Measurements from ENCODE around the gene ARMH3.
A peak's percentile ranks its signal among the peaks of the same experiment; 100 is the strongest.
"Not testable (repeated sequence)": the region's sequence is repeated elsewhere in the genome, so short reads cannot be mapped to it uniquely, and the experiment has no call there.

Gene ARMH3

DNA sequence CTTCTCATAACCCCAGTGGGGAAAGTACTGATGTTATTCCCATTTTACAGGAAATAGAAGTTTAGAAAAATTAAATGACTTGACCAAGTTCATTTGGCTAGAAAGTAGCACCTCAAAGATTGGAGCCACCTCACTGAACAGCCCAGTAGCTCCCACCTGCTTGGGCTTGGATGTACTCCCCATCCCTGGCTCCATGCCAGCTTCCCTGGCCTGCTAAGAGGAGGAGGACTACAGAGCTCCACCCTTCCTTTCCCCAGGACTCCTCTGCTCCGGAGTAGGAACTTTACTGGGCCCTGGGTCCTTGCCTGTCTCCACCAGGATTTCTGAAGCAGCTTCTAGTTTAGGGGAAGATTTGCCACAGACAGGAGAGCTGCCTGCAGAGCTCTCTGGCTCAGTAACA, 12.2 kb upstream of the ARMH3 start:
- H3K4me1 ChIP-seq (ENCODE audit: control insufficient read depth, insufficient read depth, low read length, poor library complexity, severe bottlenecking): peaks cover 9% of the 10 kb centered on the region
- no peak overlapping the region for H3K27ac ChIP-seq (ENCODE audit: low read depth, low read length, severe bottlenecking)
- H3K4me3 ChIP-seq (ENCODE audit: extremely low read depth, insufficient read depth, low read length, poor library complexity, severe bottlenecking): no peak overlapping the region
- H3K9me3 ChIP-seq (ENCODE audit: control insufficient read depth, low read length): no peaks in the 10 kb centered on the region
- H3K36me3 ChIP-seq (ENCODE audit: control insufficient read depth, insufficient read depth, low read length): peaks cover 33% of the 10 kb centered on the region
- WGBS, 2 experiments (ENCODE audit: insufficient coverage in 2 of 2): 100% methylated on average over 1 of the region's 1 CpG; no CpG with 5 or more reads in 1 of the 2 experiments

DNA sequence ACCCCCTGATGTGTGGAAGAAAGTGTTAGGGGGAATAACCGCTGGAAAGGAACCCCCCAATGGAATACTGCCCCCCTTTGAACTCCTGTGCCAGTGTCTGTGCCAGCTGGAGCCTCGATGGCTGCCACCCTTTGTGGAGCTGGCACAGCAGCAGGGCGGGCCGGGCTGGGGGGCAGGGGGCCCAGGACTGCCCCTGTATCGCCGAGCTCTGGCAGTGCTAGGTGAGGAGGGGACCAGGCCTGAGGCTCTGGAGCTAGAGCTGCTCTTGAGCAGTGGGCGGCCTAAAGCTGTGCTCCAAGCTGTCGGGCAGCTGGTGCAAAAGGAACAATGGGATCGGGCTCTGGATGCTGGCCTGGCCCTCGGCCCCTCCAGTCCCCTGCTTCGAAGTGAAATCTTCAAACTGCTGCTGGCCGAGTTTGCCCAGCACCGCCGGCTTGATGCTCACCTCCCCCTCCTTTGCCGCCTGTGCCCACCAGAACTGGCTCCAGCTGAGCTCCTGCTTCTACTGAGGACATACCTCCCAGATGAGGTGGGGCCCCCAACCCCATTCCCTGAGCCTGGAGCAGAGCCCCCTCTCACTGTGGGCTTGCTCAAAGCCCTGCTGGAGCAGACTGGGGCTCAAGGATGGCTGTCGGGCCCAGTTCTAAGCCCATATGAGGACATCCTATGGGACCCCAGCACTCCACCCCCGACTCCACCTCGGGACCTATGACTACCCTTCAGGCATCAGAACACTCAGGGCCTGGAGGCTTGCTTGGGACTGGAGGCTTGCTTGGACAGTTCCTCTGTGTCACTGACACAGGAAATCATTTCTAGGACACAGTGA, 11.3 kb upstream of the ARMH3 start:
- no peak overlapping the region for H3K4me3 ChIP-seq (ENCODE audit: extremely low read depth, insufficient read depth, low read length, poor library complexity, severe bottlenecking)
- H3K27ac ChIP-seq (ENCODE audit: low read depth, low read length, severe bottlenecking): no peak overlapping the region
- peaks cover 33% of the 10 kb centered on the region for H3K36me3 ChIP-seq (ENCODE audit: control insufficient read depth, insufficient read depth, low read length)
- WGBS, 2 experiments (ENCODE audit: insufficient coverage in 2 of 2): 92 to 96% methylated on average over 13 to 14 of the region's 18 CpGs
- H3K4me1 ChIP-seq (ENCODE audit: control insufficient read depth, insufficient read depth, low read length, poor library complexity, severe bottlenecking): peaks cover 9% of the 10 kb centered on the region
- H3K9me3 ChIP-seq (ENCODE audit: control insufficient read depth, low read length): no peaks in the 10 kb centered on the region

DNA sequence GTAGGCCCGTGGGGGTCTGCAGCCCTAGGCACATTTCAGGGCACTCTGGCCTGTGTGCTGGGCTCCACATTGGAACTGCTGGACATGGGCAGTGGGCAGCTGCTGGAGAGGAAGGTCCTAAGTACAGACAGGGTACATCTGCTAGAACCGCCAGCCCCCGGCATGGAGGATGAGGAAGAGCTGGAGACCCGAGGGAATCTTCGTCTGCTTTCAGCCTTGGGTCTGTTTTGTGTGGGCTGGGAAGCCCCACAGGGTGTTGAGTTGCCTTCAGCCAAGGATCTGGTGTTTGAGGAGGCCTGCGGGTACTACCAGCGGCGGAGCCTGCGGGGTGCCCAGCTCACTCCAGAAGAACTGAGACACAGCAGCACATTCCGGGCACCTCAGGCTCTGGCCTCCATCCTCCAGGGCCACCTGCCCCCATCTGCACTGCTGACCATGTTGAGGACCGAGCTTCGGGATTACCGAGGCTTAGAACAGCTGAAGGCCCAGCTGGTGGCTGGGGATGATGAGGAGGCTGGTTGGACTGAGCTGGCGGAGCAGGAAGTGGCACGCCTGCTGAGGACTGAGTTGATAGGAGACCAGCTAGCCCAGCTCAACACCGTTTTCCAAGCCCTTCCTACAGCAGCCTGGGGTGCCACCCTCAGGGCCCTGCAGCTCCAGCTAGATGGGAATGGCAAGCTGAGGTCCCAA, 10.6 kb upstream of the ARMH3 start:
- Histone ChIP-seq H3K4me3 (ENCODE audit: extremely low read depth, insufficient read depth, low read length, poor library complexity, severe bottlenecking) (peak overlapping the region; percentile 84), H3K4me1 (ENCODE audit: control insufficient read depth, insufficient read depth, low read length, poor library complexity, severe bottlenecking) (peaks cover 9% of the 10 kb centered on the region), H3K36me3 (ENCODE audit: control insufficient read depth, insufficient read depth, low read length) (peaks cover 33% of the 10 kb centered on the region), H3K9me3 (ENCODE audit: control insufficient read depth, low read length) (no peaks in the 10 kb centered on the region), H3K27ac (ENCODE audit: low read depth, low read length, severe bottlenecking) (no peak overlapping the region)
- WGBS, 2 experiments (ENCODE audit: insufficient coverage in 2 of 2): 93 to 94% methylated on average over 13 to 14 of the region's 16 CpGs

DNA sequence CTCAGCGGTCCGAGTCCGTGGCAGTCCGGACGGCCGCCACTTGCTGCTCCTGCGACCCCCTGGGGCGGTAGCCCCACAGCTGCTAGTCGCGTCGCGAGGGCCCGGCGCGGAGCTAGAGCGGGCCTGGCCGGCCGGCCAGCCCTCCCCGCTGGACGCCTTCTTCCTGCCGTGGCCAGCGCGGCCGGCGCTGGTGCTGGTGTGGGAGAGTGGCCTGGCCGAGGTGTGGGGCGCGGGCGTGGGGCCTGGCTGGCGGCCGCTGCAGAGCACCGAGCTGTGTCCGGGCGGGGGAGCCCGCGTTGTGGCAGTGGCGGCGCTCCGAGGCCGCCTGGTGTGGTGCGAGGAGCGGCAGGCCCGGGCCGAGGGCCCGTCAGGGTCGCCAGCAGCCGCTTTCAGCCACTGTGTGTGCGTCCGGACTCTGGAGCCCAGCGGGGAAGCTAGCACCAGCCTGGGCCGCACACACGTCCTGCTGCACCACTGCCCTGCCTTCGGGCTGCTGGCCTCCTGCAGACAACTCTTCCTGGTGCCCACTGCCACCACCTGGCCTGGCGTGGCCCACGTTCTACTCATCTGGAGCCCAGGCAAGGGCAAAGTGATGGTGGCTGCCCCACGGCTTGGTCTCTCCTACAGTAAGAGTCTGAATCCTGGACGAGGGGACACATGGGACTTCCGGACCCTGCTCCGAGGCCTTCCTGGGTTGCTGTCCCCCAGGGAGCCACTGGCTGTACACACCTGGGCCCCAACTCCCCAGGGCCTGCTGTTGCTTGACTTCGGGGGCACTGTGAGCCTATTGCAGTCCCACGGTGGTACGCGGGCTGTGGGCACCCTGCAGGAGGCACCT, 9.8 kb upstream of the ARMH3 start:
- peaks cover 33% of the 10 kb centered on the region for H3K36me3 ChIP-seq (ENCODE audit: control insufficient read depth, insufficient read depth, low read length)
- no peak overlapping the region for H3K27ac ChIP-seq (ENCODE audit: low read depth, low read length, severe bottlenecking)
- H3K9me3 ChIP-seq (ENCODE audit: control insufficient read depth, low read length): no peaks in the 10 kb centered on the region
- peaks cover 9% of the 10 kb centered on the region for H3K4me1 ChIP-seq (ENCODE audit: control insufficient read depth, insufficient read depth, low read length, poor library complexity, severe bottlenecking)
- WGBS, 2 experiments (ENCODE audit: insufficient coverage in 2 of 2): 14 to 19% methylated on average over 47 to 59 of the region's 63 CpGs
- H3K4me3 ChIP-seq (ENCODE audit: extremely low read depth, insufficient read depth, low read length, poor library complexity, severe bottlenecking): peak overlapping the region; percentile 84

DNA sequence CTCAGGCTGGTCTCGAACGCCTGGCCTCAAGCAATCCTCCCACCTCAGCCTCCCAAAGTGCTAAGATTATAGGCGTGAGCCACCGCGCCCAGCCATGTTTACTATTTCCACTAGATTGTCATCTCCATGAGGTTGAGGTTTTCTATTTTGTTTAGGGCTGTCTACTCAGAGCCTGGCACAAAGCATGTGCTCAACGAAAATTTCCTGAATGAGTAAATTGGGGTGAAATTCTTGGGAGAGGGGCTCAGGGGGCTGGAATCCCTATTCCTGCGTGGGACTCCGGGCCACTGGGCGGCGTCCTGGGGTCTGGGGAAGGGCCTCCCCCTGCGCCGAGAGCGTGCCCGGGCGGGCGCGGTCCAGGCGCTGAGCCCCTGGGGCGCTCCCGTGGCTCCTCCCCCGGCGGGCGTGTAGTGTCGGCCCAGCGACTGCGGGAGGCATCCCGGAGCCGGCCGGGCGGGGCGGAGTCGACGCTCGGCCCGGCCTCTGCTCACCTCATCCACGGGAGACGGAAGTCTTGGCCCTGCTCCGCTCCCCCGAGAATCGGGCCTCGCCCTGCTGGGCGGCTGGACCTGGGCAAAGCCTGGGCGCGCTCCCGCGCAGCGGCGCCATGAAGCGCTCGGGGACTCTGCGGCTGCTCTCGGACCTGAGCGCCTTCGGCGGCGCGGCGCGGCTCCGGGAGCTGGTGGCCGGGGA, 9.0 kb upstream of the ARMH3 start, which contains the start of gene HPS6:
HPS6 (plus strand) TSS at position 482 of the 693 bp plus-strand sequence; CDS start at position 608, 126 bp downstream.
- Histone ChIP-seq H3K4me1 (ENCODE audit: control insufficient read depth, insufficient read depth, low read length, poor library complexity, severe bottlenecking) (peaks cover 9% of the 10 kb centered on the region), H3K4me3 (ENCODE audit: extremely low read depth, insufficient read depth, low read length, poor library complexity, severe bottlenecking) (peak within 1 kb of the TSS; percentile 84), H3K9me3 (ENCODE audit: control insufficient read depth, low read length) (no peaks in the 10 kb centered on the region), H3K36me3 (ENCODE audit: control insufficient read depth, insufficient read depth, low read length) (peaks cover 30% of the 10 kb centered on the region), H3K27ac (ENCODE audit: low read depth, low read length, severe bottlenecking) (no peak within 1 kb of the TSS)
- 2% methylated on average over 54 to 57 of the region's 61 CpGs for WGBS, 2 experiments (ENCODE audit: insufficient coverage in 2 of 2)

DNA sequence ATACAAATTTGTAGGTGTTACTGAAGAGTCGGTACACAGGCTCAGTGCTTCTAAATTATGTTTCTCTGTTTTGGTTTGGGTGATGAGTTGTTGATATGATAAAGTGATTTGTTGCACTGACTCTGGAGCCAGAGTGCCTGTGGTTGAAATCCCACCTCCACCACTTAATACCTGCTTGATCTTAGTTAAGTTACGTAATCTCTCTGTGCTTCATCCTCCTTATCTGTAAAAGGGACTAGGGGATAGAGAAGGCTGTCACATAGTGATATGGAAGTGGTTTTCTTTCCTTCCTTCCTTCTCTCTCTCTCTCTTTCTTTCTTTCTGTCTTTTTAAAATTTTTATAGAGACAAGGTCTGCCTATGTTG, 8.5 kb upstream of the ARMH3 start:
- H3K4me3 ChIP-seq (ENCODE audit: extremely low read depth, insufficient read depth, low read length, poor library complexity, severe bottlenecking): peak overlapping the region; percentile 84
- WGBS, 2 experiments (ENCODE audit: insufficient coverage in 2 of 2): no CpG with 5 or more reads among the region's 2 CpGs
- H3K9me3 ChIP-seq (ENCODE audit: control insufficient read depth, low read length): no peaks in the 10 kb centered on the region
- H3K27ac ChIP-seq (ENCODE audit: low read depth, low read length, severe bottlenecking): no peak overlapping the region
- peaks cover 9% of the 10 kb centered on the region for H3K4me1 ChIP-seq (ENCODE audit: control insufficient read depth, insufficient read depth, low read length, poor library complexity, severe bottlenecking)
- peaks cover 28% of the 10 kb centered on the region for H3K36me3 ChIP-seq (ENCODE audit: control insufficient read depth, insufficient read depth, low read length)

DNA sequence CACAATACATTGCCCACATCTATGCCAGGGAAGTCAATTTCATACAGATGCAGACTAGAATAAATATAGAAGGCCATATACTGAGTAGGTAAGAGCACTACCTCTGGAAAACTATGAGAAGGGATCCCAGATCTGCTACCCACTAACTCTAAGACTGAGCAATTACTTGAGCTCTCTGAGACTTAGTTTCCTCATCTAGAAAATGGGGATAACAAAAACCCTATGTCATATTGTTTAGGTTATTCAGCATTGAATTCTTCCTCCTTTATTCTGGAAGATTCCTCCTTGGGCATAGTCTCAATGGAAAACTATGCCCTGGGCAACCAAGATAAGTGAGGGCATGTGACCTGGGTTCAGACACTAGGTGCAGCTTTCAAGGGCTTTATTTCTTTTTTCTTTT, 4.0 kb upstream of the ARMH3 start:
- H3K9me3 ChIP-seq (ENCODE audit: control insufficient read depth, low read length): no peaks in the 10 kb centered on the region
- H3K36me3 ChIP-seq (ENCODE audit: control insufficient read depth, insufficient read depth, low read length): no peaks in the 10 kb centered on the region
- no peak overlapping the region for H3K4me3 ChIP-seq (ENCODE audit: extremely low read depth, insufficient read depth, low read length, poor library complexity, severe bottlenecking)
- no peaks in the 10 kb centered on the region for H3K4me1 ChIP-seq (ENCODE audit: control insufficient read depth, insufficient read depth, low read length, poor library complexity, severe bottlenecking)
- H3K27ac ChIP-seq (ENCODE audit: low read depth, low read length, severe bottlenecking): no peak overlapping the region

DNA sequence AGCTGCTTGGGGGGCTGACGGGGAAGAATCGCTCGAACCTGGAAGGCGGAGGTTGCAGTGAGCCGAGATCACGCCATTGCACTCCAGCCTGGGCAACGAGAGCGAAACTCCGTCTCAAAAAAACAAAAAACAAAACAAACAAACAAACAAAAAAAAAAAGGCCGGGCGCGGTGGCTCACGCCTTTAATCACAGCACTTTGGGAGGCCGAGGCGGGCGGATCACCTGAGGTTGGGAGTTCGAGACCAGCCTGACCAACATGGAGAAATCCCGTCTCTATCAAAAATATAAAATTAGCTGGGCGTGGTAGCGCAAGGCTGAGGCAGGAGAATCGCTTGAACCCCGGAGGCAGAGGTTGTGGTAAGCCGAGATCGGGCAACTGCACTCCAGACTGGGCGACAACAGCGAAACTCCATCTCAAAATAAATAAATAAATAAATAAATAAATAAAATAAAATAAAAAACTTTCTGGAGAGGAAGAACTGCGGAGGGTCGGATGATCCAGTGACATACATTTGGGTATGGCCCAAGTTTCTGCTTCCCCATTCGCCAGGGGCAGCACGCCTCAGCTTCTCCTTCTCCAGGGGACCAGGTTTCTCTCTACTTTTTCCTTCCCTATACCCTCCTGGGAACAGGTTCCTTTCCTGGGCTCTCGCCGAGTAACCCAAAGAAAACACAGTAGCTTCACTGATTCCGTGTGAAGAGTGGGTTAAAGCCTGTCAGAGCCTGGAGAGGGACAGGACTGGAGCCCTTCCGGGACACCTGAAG, 909 bp downstream of the ARMH3 start:
- H3K9me3 ChIP-seq (ENCODE audit: control insufficient read depth, low read length); H3K36me3 ChIP-seq (ENCODE audit: control insufficient read depth, insufficient read depth, low read length); H3K4me1 ChIP-seq (ENCODE audit: control insufficient read depth, insufficient read depth, low read length, poor library complexity, severe bottlenecking): not testable (repeated sequence)
- WGBS, 2 experiments (ENCODE audit: insufficient coverage in 2 of 2): 53 to 55% methylated on average over 10 to 15 of the region's 34 CpGs
- peak overlapping the region; percentile 89 for H3K4me3 ChIP-seq (ENCODE audit: extremely low read depth, insufficient read depth, low read length, poor library complexity, severe bottlenecking)
- peak overlapping the region; percentile 67 for H3K27ac ChIP-seq (ENCODE audit: low read depth, low read length, severe bottlenecking)

DNA sequence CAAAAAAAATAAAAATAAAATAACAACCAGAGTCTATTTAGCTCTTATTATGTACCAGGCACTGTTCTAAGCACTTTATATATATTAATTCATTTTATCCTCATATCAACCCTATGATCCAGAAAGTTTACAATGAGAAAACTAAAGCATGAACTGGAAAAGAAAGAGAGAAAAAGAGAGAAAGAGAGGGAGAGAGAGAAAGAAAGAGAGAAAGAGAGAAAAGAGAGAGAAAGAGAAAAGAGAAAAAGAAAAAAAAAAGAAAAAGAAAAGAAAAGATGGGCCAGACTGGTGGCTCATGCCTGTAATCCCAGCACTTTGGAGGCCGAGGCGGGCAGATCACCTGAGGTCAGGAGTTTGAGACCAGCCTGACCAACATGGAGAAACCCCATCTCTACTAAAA, 9.9 kb downstream of the ARMH3 start:
- 92% methylated on average over 2 of the region's 2 CpGs; no CpG with 5 or more reads in 1 of the 2 experiments for WGBS, 2 experiments (ENCODE audit: insufficient coverage in 2 of 2)
- Histone ChIP-seq H3K27ac (ENCODE audit: low read depth, low read length, severe bottlenecking) (no peak overlapping the region), H3K36me3 (ENCODE audit: control insufficient read depth, insufficient read depth, low read length) (no peaks in the 10 kb centered on the region), H3K4me1 (ENCODE audit: control insufficient read depth, insufficient read depth, low read length, poor library complexity, severe bottlenecking) (no peaks in the 10 kb centered on the region), H3K9me3 (ENCODE audit: control insufficient read depth, low read length) (no peaks in the 10 kb centered on the region), H3K4me3 (ENCODE audit: extremely low read depth, insufficient read depth, low read length, poor library complexity, severe bottlenecking) (no peak overlapping the region)

Data from mesodermal cell (in vitro differentiated cells).